GM19193 (cell line): Measurements from ENCODE around the gene CAPN15.
A peak's percentile ranks its signal among the peaks of the same experiment; 100 is the strongest.

Experiments
- POLR2A ChIP-seq: IDR thresholded peaks from 4 replicates; pipeline ENCODE4 v1.6.1; 2011; ENCODE audit not compliant: insufficient read depth, insufficient read length; ENCODE audit errors: extremely low read depth

CAPN15 gene

DNA sequence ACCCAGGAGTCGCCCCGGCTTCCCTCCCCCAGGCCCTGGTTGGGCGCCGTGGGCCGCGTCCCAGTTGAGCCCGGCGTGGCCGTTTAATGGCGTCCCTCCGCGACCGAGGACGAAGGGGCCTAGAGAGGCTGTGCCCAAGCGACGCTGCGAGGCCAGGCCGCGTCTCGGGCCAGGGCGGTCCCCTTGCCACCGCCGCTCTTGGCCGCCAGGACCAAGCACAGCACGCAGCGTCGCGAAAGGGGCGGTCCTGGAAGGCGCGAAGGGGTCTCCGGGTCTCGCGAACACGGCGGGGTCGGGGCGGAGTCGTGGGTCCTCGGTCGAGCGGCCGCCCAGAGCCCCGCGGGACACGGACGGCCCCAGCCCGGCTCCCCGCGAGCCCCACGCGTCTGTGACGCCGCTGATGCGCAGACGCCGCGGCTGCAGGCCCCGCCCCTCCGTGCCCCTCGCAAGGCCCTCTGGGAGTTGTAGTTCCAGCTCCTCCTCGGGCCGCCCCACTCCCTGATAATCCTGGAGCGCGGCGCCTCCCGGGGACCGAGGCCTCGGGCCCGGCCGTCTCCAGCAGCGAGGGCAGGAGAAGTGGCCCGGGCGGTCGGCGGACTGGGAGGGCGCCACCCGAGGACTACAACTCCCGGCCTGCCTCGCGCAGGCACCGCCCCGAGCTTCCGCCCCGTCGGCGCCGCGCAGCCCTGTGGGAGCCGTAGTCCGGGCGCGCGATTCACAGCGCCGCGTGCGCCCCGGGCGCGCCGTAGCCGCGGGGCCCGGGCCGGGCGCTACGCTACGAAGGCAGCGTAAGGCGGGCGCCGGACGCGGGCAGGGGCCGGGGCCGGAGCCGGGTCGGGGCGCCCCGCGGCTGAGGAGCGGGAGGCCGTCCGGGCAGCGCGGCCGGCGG, at the start of gene CAPN15:
Gene CAPN15, plus strand, starts transcription at position 698 of the 889 bp plus-strand sequence. CDS start 19,127 bp downstream, outside the sequence.
- peak; percentile 62 for TF ChIP-seq POLR2A

DNA sequence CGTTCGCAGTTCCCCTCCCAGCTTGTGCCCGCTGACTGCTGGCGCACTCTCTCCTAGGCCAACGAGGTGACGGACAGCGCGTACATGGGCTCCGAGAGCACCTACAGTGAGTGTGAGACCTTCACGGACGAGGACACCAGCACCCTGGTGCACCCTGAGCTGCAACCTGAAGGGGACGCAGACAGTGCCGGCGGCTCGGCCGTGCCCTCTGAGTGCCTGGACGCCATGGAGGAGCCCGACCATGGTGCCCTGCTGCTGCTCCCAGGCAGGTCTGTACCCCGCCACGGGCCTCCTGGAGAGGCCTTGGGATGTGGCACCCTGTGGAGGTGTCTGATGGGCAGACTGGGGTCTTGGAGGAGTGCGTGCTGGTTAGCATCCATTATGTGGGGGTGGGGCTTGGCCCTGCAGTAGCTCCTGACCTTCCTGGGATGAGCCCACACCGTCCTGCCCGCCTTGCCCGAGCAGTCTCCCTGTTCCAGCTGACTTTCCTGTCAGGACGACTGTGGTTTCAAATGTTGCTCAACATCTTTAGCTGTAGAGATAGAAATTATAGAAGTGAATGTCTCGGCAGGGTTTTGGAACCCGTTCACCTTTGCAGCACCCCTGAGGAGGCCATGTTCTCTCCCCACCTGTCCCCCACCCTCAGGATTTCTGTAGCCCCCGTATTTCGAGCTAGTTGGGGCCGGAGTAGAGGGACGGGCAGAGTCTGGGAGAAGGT, 44.9 kb upstream of the CAPN15 start:
- TF ChIP-seq POLR2A = no peak

DNA sequence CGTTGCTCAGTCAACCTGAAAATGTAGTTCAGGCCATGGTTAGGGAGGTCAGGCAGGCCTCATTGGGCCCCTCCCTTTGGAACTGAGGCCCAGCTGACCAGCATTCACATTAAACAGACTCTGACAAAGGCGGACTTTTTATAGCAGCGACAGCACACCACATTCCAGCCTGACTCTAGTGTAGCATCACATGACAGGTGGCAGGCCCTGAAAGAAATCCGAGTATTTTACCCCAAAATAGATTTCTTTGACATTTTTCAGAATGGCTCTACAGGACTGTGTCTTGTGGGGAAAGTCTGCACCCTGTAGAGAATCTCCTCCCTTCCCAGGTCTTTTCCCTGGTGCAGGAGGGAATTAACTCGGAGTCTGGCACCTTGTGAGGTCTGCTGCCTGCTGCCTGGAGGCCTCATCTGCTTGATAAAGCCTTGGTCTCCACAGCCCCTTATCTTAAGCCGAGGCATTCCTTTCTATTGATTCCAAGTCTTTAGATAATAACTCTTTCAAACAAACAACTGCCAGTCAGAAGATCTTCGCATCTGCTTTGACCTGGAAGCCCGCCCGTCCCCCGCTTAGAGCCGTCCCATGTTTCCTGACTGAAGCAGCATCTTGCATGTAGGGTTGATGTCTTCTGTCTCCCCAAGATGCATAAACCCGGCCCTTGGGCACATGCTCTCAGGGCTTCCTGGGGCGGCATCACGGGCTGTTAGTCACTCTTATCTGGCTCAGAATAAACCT, 44.0 kb upstream of the CAPN15 start:
- TF ChIP-seq POLR2A = no peak

DNA sequence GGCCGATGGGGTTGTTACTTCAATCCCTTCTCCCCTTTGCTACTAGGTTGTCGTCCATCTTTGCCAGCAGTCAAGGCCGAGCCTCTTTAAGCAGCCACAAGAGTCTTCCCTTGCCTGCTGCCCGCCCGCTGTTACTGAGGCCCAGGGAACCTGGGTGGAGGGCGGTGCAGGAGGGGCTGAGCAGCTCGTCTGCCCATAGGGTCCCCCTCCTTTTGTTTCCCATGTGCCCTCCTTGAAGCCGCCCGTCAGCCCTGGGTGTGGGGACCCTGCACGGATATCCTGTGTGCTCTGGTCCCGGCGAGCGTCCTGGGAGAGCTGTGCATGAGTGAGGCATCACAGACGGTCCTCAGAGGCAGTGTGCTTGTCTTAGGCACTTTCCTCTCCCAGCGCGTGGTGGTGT, 37.9 kb upstream of the CAPN15 start:
- no peak for TF ChIP-seq POLR2A

DNA sequence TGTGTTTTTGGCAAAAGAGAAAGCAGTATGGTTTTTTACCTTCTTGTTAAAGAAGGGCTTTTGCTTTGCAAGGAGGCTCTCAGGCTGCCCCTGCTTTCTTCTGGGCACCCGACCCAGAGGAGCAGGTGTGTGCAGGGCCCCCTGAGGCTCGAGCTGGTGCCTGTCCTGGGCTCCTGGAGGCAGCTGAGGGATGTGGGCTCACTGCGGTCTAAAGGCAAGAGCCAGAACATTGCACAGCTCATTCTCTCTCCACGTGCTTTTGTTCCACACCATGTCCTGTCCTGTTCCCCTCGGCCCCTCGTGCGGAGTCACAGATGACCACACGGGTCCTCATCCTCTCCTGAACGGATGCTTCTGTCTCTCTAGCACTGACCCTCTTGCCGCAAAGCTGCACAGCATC, 36.7 kb upstream of the CAPN15 start:
- TF ChIP-seq POLR2A = no peak

DNA sequence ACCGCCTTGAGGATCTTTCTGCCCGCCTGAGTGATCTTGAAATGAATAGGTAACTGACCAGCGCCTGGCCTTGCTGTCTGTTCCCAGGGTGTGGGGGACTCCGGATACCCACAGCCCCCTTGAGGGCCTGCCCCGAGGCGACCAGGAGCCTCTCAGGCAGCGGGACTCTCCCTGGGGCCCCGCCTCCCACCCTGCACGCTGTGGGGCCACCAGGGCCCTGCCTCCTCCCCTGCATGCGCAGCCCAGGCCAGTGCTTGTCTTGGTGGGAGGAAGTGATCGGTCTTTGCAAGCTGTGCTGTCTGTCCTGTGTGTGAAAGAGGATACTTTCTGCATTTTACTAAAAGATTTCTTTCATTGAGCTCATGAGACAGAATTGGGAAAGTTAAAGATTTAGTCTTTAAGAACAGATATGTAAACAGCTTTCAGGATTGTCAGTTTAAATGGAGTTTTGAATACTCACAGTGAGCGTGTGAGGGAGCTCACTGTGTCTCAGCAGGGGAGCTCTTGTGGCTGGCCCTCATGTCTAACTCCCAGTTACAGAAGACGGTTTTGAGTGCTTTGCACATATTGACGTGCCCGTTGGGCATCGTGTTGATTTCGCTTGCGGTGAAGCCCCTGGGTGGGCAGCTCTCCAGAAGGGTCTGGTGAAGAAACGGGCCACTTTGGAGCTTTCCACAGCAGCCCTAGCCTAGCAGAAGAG, 36.1 kb upstream of the CAPN15 start:
- no peak for TF ChIP-seq POLR2A

DNA sequence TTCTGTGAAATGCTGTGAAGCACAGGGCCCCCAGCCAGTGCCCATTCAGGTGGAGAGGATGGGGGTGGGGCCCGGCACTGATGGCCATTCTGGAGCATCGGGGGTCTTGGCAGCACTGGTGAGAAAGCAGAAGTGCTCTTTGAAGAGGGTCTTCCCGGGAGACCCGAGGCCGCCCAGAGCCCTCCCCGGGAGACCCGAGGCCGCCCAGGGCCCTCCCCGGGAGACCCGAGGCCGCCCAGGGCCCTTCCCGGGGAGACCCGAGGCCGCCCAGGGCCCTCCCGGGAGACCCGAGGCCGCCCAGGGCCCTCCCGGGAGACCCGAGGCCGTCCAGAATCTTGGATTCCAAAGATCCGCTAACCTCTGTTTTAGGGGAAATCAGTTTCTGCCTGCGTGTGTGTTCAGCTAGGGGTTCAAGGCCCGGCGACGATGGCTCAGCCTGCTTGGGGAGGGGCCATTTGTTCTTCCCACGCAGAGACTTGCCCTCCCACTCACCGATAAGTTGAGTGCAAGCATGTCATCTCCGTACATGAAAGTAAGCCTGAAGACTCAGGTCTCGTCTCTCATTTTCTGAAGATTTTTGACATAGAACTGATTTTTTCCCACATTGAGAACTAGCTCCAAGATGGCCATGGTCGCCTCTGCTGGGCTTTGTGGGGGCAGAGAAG, 35.2 kb upstream of the CAPN15 start:
- no peak for TF ChIP-seq POLR2A

DNA sequence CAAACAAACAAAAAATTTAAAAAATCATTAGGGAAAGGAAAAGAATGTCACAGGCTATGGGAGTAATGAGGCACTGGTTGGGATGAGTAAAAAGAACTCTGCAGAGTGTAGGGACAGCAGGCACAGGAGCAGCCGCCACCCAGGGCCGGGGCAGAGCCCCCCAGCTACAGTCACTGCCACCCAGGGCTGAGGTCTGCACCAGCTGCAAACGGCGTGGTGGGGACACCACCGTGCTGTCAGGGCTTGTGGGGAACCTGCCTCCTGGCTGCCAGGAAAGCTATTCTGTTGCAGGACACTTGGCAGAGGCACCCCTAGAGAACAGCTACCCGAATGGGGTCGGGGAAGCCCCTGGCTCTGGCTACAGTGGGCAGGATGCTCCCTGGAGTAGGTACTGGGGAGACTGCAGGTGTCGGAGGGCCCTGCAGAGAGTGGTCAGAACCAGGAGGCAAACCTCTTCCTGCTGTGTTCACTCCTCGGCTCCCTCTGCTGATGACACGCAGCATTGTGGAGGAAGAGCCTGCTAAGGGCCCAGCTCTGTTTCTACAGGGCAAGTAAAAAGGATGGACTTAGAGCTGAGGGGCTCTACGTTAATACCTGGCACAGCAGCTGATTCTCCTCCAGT, 32.3 kb upstream of the CAPN15 start:
- no peak for TF ChIP-seq POLR2A

DNA sequence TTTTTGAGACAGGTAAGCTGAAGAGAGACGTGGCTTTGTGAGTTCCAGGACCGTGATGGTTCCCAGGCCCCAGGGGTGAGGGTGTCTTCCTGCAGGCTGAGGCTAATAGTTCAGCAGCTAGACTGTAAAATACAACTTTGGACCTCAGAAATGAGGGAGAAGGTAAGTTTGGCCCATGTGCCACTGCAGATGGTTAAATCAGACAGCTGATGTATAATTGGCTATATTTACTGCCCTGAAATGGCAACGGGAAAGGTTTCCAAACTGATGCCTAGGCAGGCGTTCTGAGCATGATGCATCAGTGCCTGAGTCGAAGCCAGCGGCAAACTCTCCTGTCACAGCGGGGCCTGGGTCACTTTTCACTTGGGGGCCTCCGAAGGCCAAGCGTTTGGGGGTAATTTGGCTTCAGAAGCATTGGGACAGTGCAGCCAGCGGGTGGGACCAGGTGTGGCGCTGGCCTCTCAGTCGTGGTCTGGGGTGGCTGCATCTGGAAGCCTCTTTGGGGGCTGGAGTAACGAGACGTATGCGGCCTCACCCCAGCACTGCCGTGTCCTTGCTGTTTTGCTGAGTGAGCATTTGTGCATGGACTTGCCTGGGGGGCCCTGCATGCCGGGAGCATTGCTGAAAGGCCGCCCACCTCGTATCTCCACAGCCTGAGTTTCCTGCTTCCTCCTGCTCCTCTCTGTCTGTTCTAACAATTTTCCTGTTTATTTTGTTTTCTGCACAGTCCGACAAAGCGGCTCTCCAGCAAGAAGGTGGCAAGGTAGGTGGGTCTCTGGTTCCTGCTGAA, 31.2 kb upstream of the CAPN15 start:
- TF ChIP-seq POLR2A = no peak

DNA sequence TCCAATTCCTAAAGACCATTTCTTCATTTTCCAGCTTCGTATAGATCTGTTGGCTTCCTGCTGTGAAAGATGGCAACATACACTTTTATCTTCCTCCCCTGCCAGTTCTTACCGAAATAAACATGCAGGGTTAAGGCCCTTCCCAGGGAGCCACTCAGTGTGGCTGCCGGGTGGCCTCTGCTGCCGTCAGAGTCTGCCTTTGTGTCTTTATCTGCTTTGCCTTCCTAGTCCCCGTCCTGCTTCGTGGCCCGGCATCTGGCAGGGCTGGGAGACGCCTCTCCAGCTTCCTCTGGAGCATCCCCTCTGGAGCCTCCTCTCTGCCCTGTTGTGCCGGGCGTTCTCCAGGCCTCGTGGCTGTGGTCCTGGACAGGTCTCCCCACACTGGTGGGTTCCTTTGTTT, 30.3 kb upstream of the CAPN15 start:
- TF ChIP-seq POLR2A = no peak

DNA sequence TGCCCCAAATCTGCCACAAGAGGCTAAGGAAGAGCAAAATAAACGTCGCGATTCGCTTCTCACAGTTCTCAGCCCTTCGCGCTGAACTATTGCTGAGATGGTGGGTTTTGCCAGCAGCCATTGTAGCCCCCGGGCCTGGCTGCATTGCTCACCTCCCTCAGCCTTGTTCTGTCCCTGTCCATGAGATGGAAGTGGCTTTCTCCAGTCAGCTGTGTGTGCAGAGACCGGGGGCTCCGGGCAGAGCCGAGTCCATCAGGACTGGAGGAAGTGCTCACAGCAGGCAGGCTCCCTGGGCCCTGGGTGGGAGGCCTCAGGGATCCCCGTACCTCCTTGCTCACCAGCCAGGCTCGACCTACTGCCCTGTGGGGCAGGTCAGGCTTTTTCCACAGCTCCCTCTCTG, 27.6 kb upstream of the CAPN15 start:
- TF ChIP-seq POLR2A = no peak

DNA sequence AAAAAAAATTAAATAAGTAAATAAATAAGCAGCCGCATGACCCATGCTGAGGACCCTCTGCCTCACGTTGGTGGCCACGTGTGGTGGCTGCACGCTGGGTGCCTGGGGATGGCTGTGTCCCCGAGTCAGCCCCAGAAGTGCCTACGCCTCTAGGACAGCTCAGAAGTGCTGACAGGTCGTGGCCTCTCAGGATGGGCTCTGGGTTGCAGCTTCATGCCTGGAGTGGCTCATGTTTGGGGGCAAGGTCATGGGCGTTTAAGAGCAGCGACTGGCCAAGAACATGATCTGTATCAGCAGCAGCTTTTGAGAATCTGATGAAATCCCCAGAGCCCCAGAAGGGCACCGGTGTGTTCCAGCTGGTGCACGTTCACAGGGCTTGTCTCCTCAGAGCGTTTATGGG, 26.8 kb upstream of the CAPN15 start:
- no peak for TF ChIP-seq POLR2A
